IMR-90 (cell line): ENCODE results near the gene NPAS3. TPM values are rescaled to one million over a fixed set of nuclear protein-coding genes. Genes with fewer than 3 reads are reported as not detected.

Experiments used
- ATAC-seq: fragments of 200-7000 bp; cut with Tn5 transposase; 2 replicates; pipeline ENCODE4 v1.9.1; 2020; ENCODE audit warnings: low read depth, mild to moderate bottlenecking, moderate library complexity
- BruUV-seq: library from RNA; stranded (reverse); fragments of 400-500 nt; replicated peaks from 2 replicates; lab custom pipeline; 2021; lab: Mats Ljungman, UMichigan
- CTCF ChIA-PET: fragments of 300-600 bp; formaldehyde crosslinking; extraction: SDS; loops from one replicate; lab custom pipeline; 2021; ENCODE audit warnings: antibody characterized with exemption; lab: Yijun Ruan, JAX
- POLR2A ChIA-PET: fragments of 300-600 bp; sonication (Branson Sonifier 250); formaldehyde crosslinking; loops from one replicate; lab custom pipeline; 2022; ENCODE audit warnings: antibody characterized with exemption; ENCODE audit not compliant: unreplicated experiment; lab: Charles Lee
- DNase-seq: peaks from one replicate; pipeline ENCODE4 v3.0.0; 2013
- H2AFZ ChIP-seq: replicated peaks from 2 replicates; pipeline ENCODE3; 2013; ENCODE audit warnings: low read length, mild to moderate bottlenecking; ENCODE audit not compliant: poor library complexity
- H2AK5ac ChIP-seq: 2 replicates; pipeline ENCODE4 v1.6.1; 2013; ENCODE audit warnings: low read depth, low read length, inconsistent platforms
- H2AK9ac ChIP-seq: replicated peaks from 2 replicates; pipeline ENCODE3; 2013; ENCODE audit warnings: mild to moderate bottlenecking, low read depth, low read length, moderate library complexity; ENCODE audit not compliant: poor library complexity
- H2BK120ac ChIP-seq: 2 replicates; pipeline ENCODE4 v1.6.1; 2013; ENCODE audit warnings: low read depth, low read length, inconsistent platforms
- H2BK15ac ChIP-seq: 3 replicates; pipeline ENCODE4 v1.6.1; 2013; ENCODE audit warnings: low read depth, low read length, inconsistent platforms
- H2BK20ac ChIP-seq: 2 replicates; pipeline ENCODE4 v1.6.1; 2013; ENCODE audit warnings: low read depth, mild to moderate bottlenecking, inconsistent platforms, low read length, moderate library complexity
- H2BK5ac ChIP-seq: 2 replicates; pipeline ENCODE4 v1.6.1; 2013; ENCODE audit warnings: mild to moderate bottlenecking, low read depth, low read length, inconsistent platforms; ENCODE audit not compliant: poor library complexity, severe bottlenecking
- H3K14ac ChIP-seq: replicated peaks from 2 replicates; pipeline ENCODE4 v1.6.1; 2013; ENCODE audit warnings: low read depth, low read length, inconsistent platforms
- H3K18ac ChIP-seq: 2 replicates; pipeline ENCODE4 v1.6.1; 2013; ENCODE audit warnings: low read depth, low read length, control low read depth
- H3K23ac ChIP-seq: 2 replicates; pipeline ENCODE4 v1.6.1; 2013; ENCODE audit warnings: low read depth, low read length, inconsistent platforms
- H3K27ac ChIP-seq: 2 replicates; pipeline ENCODE4 v1.5.1; 2013; ENCODE audit warnings: mild to moderate bottlenecking, control low read depth, low read length; ENCODE audit not compliant: insufficient read depth
- H3K27me3 ChIP-seq: 2 replicates; pipeline ENCODE4 v1.6.1; 2013; ENCODE audit warnings: low read length; ENCODE audit not compliant: control insufficient read depth, insufficient read depth
- H3K36me3 ChIP-seq: 2 replicates; pipeline ENCODE4 v1.6.1; 2013; ENCODE audit warnings: low read length, mixed read lengths; ENCODE audit not compliant: control insufficient read depth, insufficient read depth
- H3K4ac ChIP-seq: 2 replicates; pipeline ENCODE4 v1.6.1; 2013; ENCODE audit warnings: low read depth, low read length, inconsistent platforms
- H3K4me1 ChIP-seq: 2 replicates; pipeline ENCODE4 v1.6.1; 2013; ENCODE audit warnings: low read length, mixed read lengths; ENCODE audit not compliant: control insufficient read depth, insufficient read depth
- H3K4me2 ChIP-seq: 2 replicates; pipeline ENCODE4 v1.6.1; 2013; ENCODE audit warnings: low read depth, mild to moderate bottlenecking, control low read depth, low read length, moderate library complexity
- H3K4me3 ChIP-seq: 2 replicates; pipeline ENCODE4 v1.5.1; 2013; ENCODE audit warnings: low read depth, mild to moderate bottlenecking, control low read depth, low read length, moderate library complexity; ENCODE audit not compliant: insufficient read depth
- H3K56ac ChIP-seq: 2 replicates; pipeline ENCODE4 v1.6.1; 2013; ENCODE audit warnings: low read length, inconsistent platforms; ENCODE audit not compliant: insufficient read depth; ENCODE audit errors: extremely low read depth
- H3K79me1 ChIP-seq, 2 experiments: 2 replicates each; pipeline ENCODE4 v1.6.1; 2013; ENCODE audit warnings: low read length in 2 of 2, inconsistent platforms in 1 of 2, low read depth in 1 of 2
- H3K9ac ChIP-seq: 2 replicates; pipeline ENCODE4 v1.6.1; 2013; ENCODE audit warnings: low read depth, low read length, control low read depth
- H3K9me1 ChIP-seq: 2 replicates; pipeline ENCODE4 v1.6.1; 2013; ENCODE audit warnings: low read length, inconsistent platforms; ENCODE audit not compliant: insufficient read depth
- H3K9me3 ChIP-seq: 2 replicates; pipeline ENCODE4 v1.6.1; 2013; ENCODE audit warnings: low read length; ENCODE audit not compliant: control insufficient read depth, insufficient read depth
- H4K20me1 ChIP-seq: 2 replicates; pipeline ENCODE4 v1.6.1; 2013; ENCODE audit warnings: low read length, inconsistent platforms; ENCODE audit not compliant: insufficient read depth
- H4K5ac ChIP-seq: 2 replicates; pipeline ENCODE4 v1.6.1; 2013; ENCODE audit warnings: mild to moderate bottlenecking, low read depth, low read length, control low read depth
- H4K8ac ChIP-seq, 2 experiments: 2 replicates each; pipeline ENCODE4 v1.6.1; 2013; ENCODE audit warnings: low read depth in 2 of 2, low read length in 2 of 2, control low read depth in 1 of 2, inconsistent platforms in 1 of 2
- H4K91ac ChIP-seq: 2 replicates; pipeline ENCODE4 v1.6.1; 2013; ENCODE audit warnings: low read depth, low read length, inconsistent platforms; ENCODE audit not compliant: insufficient read depth
- BHLHE40 ChIP-seq: fragments of 150-350 bp; IDR thresholded peaks from 2 replicates; pipeline ENCODE4 v1.6.1; 2016; ENCODE audit warnings: mild to moderate bottlenecking, low read depth, low read length
- CEBPB ChIP-seq: IDR thresholded peaks from 2 replicates; pipeline ENCODE4 v1.6.1; 2012; ENCODE audit warnings: low read depth, low read length, improper control_type of control experiment
- CHD1 ChIP-seq: IDR thresholded peaks from 2 replicates; pipeline ENCODE4 v1.6.1; 2012; ENCODE audit warnings: low read depth, low read length, improper control_type of control experiment
- FOS ChIP-seq: fragments of 150-350 bp; IDR thresholded peaks from 2 replicates; pipeline ENCODE4 v1.6.1; 2016; ENCODE audit warnings: low read depth, low read length
- MAFK ChIP-seq: IDR thresholded peaks from 2 replicates; pipeline ENCODE4 v1.6.1; 2012; ENCODE audit warnings: low read depth, low read length, improper control_type of control experiment
- MAZ ChIP-seq: IDR thresholded peaks from 2 replicates; pipeline ENCODE4 v1.6.1; 2012; ENCODE audit warnings: low read depth, mild to moderate bottlenecking, low read length, improper control_type of control experiment, moderate library complexity, borderline replicate concordance
- MXI1 ChIP-seq: IDR thresholded peaks from 2 replicates; pipeline ENCODE4 v1.6.1; 2012; ENCODE audit warnings: low read depth, mild to moderate bottlenecking, low read length, moderate library complexity, borderline replicate concordance
- NFE2L2 ChIP-seq: fragments of 150-350 bp; IDR thresholded peaks from 2 replicates; pipeline ENCODE4 v1.6.1; 2016; ENCODE audit warnings: low read depth, mild to moderate bottlenecking, low read length
- POLR2A ChIP-seq: IDR thresholded peaks from 2 replicates; pipeline ENCODE4 v1.6.1; 2012; ENCODE audit warnings: mild to moderate bottlenecking, low read depth, low read length
- RAD21 ChIP-seq: IDR thresholded peaks from 2 replicates; pipeline ENCODE4 v1.6.1; 2012; ENCODE audit warnings: low read length, improper control_type of control experiment
- RFX5 ChIP-seq: IDR thresholded peaks from 2 replicates; pipeline ENCODE4 v1.8.0; 2012; ENCODE audit warnings: low read depth, mild to moderate bottlenecking, low read length, moderate library complexity
- SMC3 ChIP-seq: fragments of 150-350 bp; IDR thresholded peaks from 2 replicates; pipeline ENCODE4 v1.6.1; 2016; ENCODE audit warnings: low read depth, mild to moderate bottlenecking, antibody characterized with exemption, low read length, moderate library complexity
- USF2 ChIP-seq: fragments of 150-350 bp; IDR thresholded peaks from 2 replicates; pipeline ENCODE4 v1.6.1; 2017; ENCODE audit warnings: mild to moderate bottlenecking, antibody characterized with exemption, low read length, low read depth
- WGBS, 2 experiments: methylation state at CpG; one replicate each; pipeline versions ENCODE4 v1.1.5 to v1.1.7; 2013; ENCODE audit warnings: missing lambda C conversion rate in 2 of 2; ENCODE audit not compliant: insufficient read length in 1 of 2; ENCODE audit errors: extremely low coverage in 2 of 2; 5-methylcytosine and 5-hydroxymethylcytosine counted together
- dilution Hi-C: fragments of 300-500 bp; cut with HindIII; formaldehyde crosslinking; loops from one replicate; pipeline ENCODE4 v1.14.3; 2018; ENCODE audit warnings: low sequenced_read_pairs; ENCODE audit not compliant: unreplicated experiment
- in situ Hi-C: fragments of 300-500 bp; cut with MboI; formaldehyde crosslinking; loops from 3 replicates; pipeline ENCODE4 v1.14.3; 2019; ENCODE audit warnings: low sequenced_read_pairs, inconsistent platforms, mixed read lengths
- intact Hi-C: fragments of 100-400 bp; cut with micrococcal nuclease; formaldehyde crosslinking; loops from 2 replicates; pipeline ENCODE4 v1.10.0; 2022
- polyA plus RNA-seq, 3 experiments: library from polyadenylated mRNA; depleted of rRNA; stranded (reverse); fragments of >200 nt; gene quantifications; 2 replicates each; pipeline ENCODE4 v1.2.3, GENCODE V29; 2012; ENCODE audit warnings: low replicate concordance in 1 of 3
- total RNA-seq: library from RNA; depleted of rRNA; stranded (reverse); fragments of >200 nt; gene quantifications from 2 replicates; pipeline ENCODE4 v1.2.3, GENCODE V29; 2012
- TF ChIP-seq, protein P1 (sequence below): fragments of 150-350 bp; IDR thresholded peaks from 2 replicates; pipeline ENCODE4 v1.6.1; 2016; ENCODE audit warnings: low read depth, mild to moderate bottlenecking, low read length, moderate library complexity, borderline replicate concordance
- TF ChIP-seq, protein P2 (sequence below): conservative IDR thresholded peaks from 2 replicates; pipeline ENCODE4 v1.5.1; 2012; ENCODE audit warnings: mild to moderate bottlenecking, low read depth, low read length, improper control_type of control experiment

NPAS3 gene
- total and polyA plus RNA-seq, 2 of the 4 experiments (the other 2 are of a cell fraction) = not detected

- CTCF ChIA-PET = no interaction called here
- no peaks in the 10 kb centered on the region for H3K36me3 ChIP-seq
- no peak overlapping the region for H2BK20ac ChIP-seq
- no peak overlapping the region for H4K91ac ChIP-seq
- TF ChIP-seq USF2 (no peak), MXI1 (no peak), NFE2L2 (no peak), MAZ (no peak), SMC3 (no peak), RFX5 (no peak), BHLHE40 (no peak), CEBPB (no peak), FOS (no peak), POLR2A (no peak), CHD1 (no peak), MAFK (no peak), RAD21 (no peak)
- TF ChIP-seq, protein P1, sequence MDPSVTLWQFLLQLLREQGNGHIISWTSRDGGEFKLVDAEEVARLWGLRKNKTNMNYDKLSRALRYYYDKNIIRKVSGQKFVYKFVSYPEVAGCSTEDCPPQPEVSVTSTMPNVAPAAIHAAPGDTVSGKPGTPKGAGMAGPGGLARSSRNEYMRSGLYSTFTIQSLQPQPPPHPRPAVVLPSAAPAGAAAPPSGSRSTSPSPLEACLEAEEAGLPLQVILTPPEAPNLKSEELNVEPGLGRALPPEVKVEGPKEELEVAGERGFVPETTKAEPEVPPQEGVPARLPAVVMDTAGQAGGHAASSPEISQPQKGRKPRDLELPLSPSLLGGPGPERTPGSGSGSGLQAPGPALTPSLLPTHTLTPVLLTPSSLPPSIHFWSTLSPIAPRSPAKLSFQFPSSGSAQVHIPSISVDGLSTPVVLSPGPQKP = no peak
- TF ChIP-seq, protein P2, sequence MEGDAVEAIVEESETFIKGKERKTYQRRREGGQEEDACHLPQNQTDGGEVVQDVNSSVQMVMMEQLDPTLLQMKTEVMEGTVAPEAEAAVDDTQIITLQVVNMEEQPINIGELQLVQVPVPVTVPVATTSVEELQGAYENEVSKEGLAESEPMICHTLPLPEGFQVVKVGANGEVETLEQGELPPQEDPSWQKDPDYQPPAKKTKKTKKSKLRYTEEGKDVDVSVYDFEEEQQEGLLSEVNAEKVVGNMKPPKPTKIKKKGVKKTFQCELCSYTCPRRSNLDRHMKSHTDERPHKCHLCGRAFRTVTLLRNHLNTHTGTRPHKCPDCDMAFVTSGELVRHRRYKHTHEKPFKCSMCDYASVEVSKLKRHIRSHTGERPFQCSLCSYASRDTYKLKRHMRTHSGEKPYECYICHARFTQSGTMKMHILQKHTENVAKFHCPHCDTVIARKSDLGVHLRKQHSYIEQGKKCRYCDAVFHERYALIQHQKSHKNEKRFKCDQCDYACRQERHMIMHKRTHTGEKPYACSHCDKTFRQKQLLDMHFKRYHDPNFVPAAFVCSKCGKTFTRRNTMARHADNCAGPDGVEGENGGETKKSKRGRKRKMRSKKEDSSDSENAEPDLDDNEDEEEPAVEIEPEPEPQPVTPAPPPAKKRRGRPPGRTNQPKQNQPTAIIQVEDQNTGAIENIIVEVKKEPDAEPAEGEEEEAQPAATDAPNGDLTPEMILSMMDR = no peak
- H2AK9ac ChIP-seq = no peak overlapping the region
- no peak overlapping the region for H3K18ac ChIP-seq
- H3K14ac ChIP-seq = no peak overlapping the region
- intact Hi-C loops (no loop called here), in situ Hi-C loops (no loop called here), dilution Hi-C loops (no loop called here)
- no peak overlapping the region for H3K56ac ChIP-seq
- no peaks in the 10 kb centered on the region for H4K20me1 ChIP-seq
- no TSS peak for BruUV-seq
- H2AFZ ChIP-seq = no peak overlapping the region
- no peaks in the 10 kb centered on the region for H3K4me1 ChIP-seq
- H4K8ac ChIP-seq = no peak overlapping the region
- H2AK5ac ChIP-seq = no peak overlapping the region
- H2BK5ac ChIP-seq = no peak overlapping the region
- DNase-seq (no peak), ATAC-seq (no peak)
- no peaks in the 10 kb centered on the region for H3K79me1 ChIP-seq
- no peaks in the 10 kb centered on the region for H3K27me3 ChIP-seq
- H3K4me3 ChIP-seq = no peak overlapping the region
- WGBS, 2 experiments = 7% methylated on average over 8 of the region's 16 CpGs; no CpG with 5 or more reads in 1 of the 2 experiments
- no peak overlapping the region for H3K4ac ChIP-seq
- no peak overlapping the region for H3K9ac ChIP-seq
- H2BK15ac ChIP-seq = no peak overlapping the region
- H3K27ac ChIP-seq = no peak overlapping the region
- POLR2A ChIA-PET = no interaction called here
- no peak overlapping the region for H3K4me2 ChIP-seq
- H3K23ac ChIP-seq = no peak overlapping the region
- H3K9me3 ChIP-seq = no peaks in the 10 kb centered on the region
- H3K9me1 ChIP-seq = no peaks in the 10 kb centered on the region
- no peak overlapping the region for H2BK120ac ChIP-seq
- H4K5ac ChIP-seq = no peak overlapping the region
Observed at GRCh38 chr14:33833706-33834465, 895.2 kb downstream of the NPAS3 start.
